GM23338 (cell line): ENCODE results near the gene FSD1.

Experiments used
- CREB1 ChIP-seq: fragments of 250-450 bp; sonication (Bioruptor Pico); IDR thresholded peaks from 2 replicates; pipeline ENCODE4 v1.5.0; 2020; ENCODE audit warnings: low read depth, mild to moderate bottlenecking, moderate library complexity
- CTCF ChIP-seq, 2 experiments: fragments of 200-600 bp in 1 of 2; sonication (generic) in 1 of 2; conservative IDR thresholded peaks; 2 replicates each; pipeline versions ENCODE4 v1.5.1 to v1.6.1; 2016 to 2017; ENCODE audit warnings: antibody characterized with exemption in 2 of 2, low read depth in 2 of 2, mild to moderate bottlenecking in 2 of 2, moderate library complexity in 1 of 2
- ETS1 ChIP-seq: IDR thresholded peaks from 2 replicates; pipeline ENCODE4 v1.6.1; 2016; ENCODE audit warnings: antibody characterized with exemption
- EZH2 ChIP-seq: fragments of 200-600 bp; sonication (generic); IDR thresholded peaks from one replicate; pipeline ENCODE4 v1.8.0; 2017; ENCODE audit warnings: antibody characterized with exemption, mild to moderate bottlenecking, low read depth; ENCODE audit not compliant: unreplicated experiment
- EZH2phosphoT487 ChIP-seq: fragments of 200-600 bp; sonication (generic); IDR thresholded peaks from one replicate; pipeline ENCODE4 v1.8.1; 2018; ENCODE audit warnings: antibody characterized with exemption; ENCODE audit not compliant: unreplicated experiment
- JUNB ChIP-seq: IDR thresholded peaks from one replicate; pipeline ENCODE4 v1.6.1; 2016; ENCODE audit warnings: antibody characterized with exemption; ENCODE audit not compliant: unreplicated experiment
- NANOG ChIP-seq: IDR thresholded peaks from 2 replicates; pipeline ENCODE4 v1.6.1; 2016; ENCODE audit warnings: antibody characterized with exemption, borderline replicate concordance
- POLR2AphosphoS5 ChIP-seq: IDR thresholded peaks from 2 replicates; pipeline ENCODE4 v1.6.1; 2016; ENCODE audit warnings: antibody characterized with exemption, low read depth
- REST ChIP-seq: IDR thresholded peaks from one replicate; pipeline ENCODE4 v1.6.1; 2018; ENCODE audit warnings: antibody characterized with exemption; ENCODE audit not compliant: unreplicated experiment
- STAT1 ChIP-seq: IDR thresholded peaks from one replicate; pipeline ENCODE4 v1.6.1; 2016; ENCODE audit warnings: antibody characterized with exemption; ENCODE audit not compliant: unreplicated experiment
- ZNF114 ChIP-seq: fragments of 250-450 bp; sonication (Bioruptor Pico); IDR thresholded peaks from 2 replicates; pipeline ENCODE4 v1.5.0; 2020; ENCODE audit warnings: mild to moderate bottlenecking, moderate library complexity
- ZNF331 ChIP-seq: fragments of 250-450 bp; sonication (Bioruptor Pico); IDR thresholded peaks from 2 replicates; pipeline ENCODE4 v1.5.0; 2020; ENCODE audit warnings: low read depth, mild to moderate bottlenecking, moderate library complexity
- ZNF462 ChIP-seq: fragments of 250-450 bp; sonication (Bioruptor Pico); IDR thresholded peaks from 2 replicates; pipeline ENCODE4 v1.5.0; 2020; ENCODE audit warnings: mild to moderate bottlenecking, moderate library complexity

- TF ChIP-seq CTCF (conservative IDR thresholded peaks at IDR 0.05; ENCODE audit: low read depth in 2 of 2) (no peak), EZH2 (no peak), POLR2AphosphoS5 (no peak), EZH2phosphoT487 (no peak), CREB1 (no peak), REST (no peak), ZNF331 (CRISPR knock-in tag) (no peak), STAT1 (no peak), ETS1 (no peak), JUNB (no peak), NANOG (no peak), ZNF462 (CRISPR knock-in tag) (no peak), ZNF114 (CRISPR knock-in tag) (no peak)
Measured at GRCh38 chr19:4342314-4342614, 37.9 kb downstream of the FSD1 start.
